SK-MEL-5 (cell line): ENCODE data around the gene ATP2B2. TPM values are rescaled to one million over a fixed set of nuclear protein-coding genes. Genes with fewer than 3 reads are reported as not detected.

Source experiments
- DNase-seq: peaks from one replicate; pipeline ENCODE4 v3.0.0-alpha.2; 2016; ENCODE audit warnings: low read depth, low spot score
- in situ Hi-C: cut with HindIII; loops from 2 replicates; pipeline ENCODE4 v1.10.0; 2016; ENCODE audit warnings: low sequenced_read_pairs, high pct_unique_total_duplicates, low pct_unique_long_range_greater_than_20kb
- total RNA-seq: library from RNA; depleted of rRNA; stranded (reverse); fragments of >200 nt; shearing (Covaris generic); gene quantifications from 2 replicates; pipeline ENCODE4 v1.2.3, GENCODE V29; 2014

Gene ATP2B2
- total RNA-seq, 1 experiment from 2014 or later = not detected

GRCh38 chr3:10504171-10505049 is 976 bp downstream of the ATP2B2 start:
- no peak for DNase-seq
- in situ Hi-C loops = no loop called here

GRCh38 chr3:10503217-10503796 is 2.1 kb downstream of the ATP2B2 start:
- DNase-seq = no peak
- in situ Hi-C loops = no loop called here

- in situ Hi-C loops = no loop called here
- no peak for DNase-seq
Observed at GRCh38 chr3:10502185-10502880, 3.1 kb downstream of the ATP2B2 start.

DNA sequence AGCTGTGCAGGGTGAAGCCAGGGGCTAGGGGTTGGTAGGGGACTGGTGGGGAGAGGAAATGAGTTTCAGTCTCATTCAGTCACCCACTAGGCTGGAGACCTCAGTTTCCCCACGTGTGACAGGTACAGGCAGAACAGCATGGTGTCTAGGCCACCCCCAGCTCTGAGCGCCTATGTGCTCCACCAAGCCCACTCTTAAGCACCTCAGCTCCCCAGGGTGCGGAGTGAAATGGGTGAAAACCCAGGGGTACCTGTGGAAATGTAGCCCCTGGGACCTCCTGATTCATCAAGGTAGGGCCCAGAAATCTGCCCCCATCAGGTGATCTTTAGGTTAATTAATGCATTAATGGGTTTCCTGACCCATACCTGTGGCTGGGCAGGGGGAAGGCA is 3.7 kb downstream of the ATP2B2 start:
- in situ Hi-C loops = no loop called here
- no peak for DNase-seq

DNA sequence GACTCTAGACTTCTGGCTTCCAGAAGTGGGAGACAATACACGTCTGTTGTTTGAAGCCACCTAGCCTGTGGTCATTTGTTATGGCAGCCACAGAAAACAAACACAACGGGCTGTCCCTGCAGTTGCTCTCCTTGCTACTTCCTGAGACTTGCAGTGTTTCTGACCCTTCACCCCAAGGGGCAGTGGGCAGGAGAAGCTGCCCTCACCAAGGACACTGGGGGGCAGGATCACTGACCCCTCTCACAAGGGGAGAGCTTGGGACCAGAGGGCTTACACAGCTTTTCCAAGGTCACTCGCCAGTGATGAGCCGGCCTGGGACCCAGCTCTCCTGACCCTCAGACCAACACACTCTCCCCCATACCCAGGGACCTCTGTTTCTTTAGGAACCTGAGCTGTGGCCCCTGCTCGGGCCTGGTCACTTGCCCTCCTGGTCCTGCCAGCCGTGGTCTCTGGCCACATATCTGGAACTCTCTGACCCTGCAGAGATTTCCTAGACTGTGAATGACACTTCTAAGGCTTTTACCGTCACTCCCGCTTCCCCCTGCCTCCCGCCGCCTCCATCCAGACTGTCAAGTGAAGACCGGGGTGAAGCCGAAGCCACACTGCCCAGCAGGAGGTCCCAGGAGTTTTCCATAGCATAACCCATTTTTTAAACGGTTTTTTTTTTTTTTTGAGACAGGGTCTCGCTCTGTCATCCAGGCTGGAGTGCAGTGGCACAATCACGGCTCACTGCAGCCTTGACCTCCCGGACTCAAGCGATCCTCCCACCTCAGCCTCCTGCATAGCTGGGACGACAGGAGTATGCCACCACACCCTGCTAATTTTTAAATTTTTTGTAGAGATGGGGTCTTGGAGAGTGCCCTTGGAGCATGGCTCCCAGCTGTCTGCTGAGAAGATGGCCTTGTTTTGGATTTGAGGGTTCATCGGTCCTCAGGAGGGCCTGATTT is 4.4 kb downstream of the ATP2B2 start:
- in situ Hi-C loops = no loop called here
- no peak for DNase-seq

DNA sequence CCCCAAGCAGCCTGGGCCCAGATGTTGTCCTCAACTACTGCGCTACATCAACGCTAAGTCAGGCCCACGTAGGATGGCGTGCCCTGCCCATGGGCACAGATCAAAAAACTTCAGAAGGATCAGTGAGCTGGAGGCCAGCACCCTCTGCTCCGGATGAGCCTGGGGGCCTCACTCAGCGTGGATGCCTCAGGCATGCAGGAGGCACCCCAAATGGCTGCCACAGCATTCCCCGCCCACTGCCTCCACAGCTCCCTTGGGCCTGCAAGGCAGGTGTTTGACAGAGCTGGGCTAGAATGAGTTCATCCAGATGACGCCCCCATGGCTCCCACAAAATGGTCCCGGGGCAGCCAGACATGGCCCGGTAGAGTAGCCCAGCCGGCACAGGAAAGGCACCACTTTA is 7.1 kb downstream of the ATP2B2 start:
- DNase-seq = no peak
- in situ Hi-C loops = no loop called here

DNA sequence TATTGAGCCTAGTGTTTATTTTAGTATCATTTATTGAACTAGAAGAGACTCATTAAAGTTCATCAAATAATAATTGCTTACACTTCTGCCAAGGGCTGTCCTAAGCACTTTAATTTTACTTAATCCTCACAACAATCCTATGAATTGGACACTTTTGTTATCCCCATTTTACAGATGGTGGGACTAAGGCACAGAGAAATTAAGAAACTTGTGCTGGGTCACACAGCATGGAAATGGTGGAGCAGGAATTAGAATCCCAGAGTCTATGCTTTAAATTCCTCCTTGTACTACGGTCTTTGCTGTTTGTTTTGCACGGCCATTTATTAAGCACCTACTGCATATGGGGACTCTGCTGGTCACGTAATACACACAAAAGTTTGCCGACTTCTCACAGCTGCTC is 7.9 kb downstream of the ATP2B2 start:
- in situ Hi-C loops = no loop called here
- no peak for DNase-seq

- in situ Hi-C loops = no loop called here
- DNase-seq = no peak
Observed at GRCh38 chr3:10496121-10496863, 9.1 kb downstream of the ATP2B2 start.

- DNase-seq = no peak
- in situ Hi-C loops = no loop called here
Observed at GRCh38 chr3:10495614-10496013, 9.8 kb downstream of the ATP2B2 start.

DNA sequence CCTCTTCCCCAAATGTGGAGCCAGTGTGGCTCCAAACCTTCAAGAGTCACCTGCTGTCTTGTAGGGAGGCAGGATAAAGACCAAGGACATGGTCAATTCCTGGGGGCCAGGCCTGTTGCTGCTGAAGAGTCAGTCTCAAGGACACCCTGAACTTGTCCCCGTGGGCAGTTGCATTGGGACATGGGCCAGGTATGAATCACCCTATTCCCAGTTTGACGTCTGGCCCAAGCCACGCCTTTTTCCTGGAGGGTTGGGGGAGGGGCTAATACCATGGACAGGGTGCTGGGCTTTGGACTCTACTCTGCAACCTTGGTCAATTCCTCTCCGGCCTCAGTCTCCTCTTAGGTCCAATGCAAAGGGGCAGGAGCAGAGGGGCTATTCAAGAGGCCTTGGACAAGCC is 10.4 kb downstream of the ATP2B2 start:
- peak; percentile 32 for DNase-seq
- in situ Hi-C loops = no loop called here

GRCh38 chr3:10494180-10494579 is 11.2 kb downstream of the ATP2B2 start:
- DNase-seq = no peak
- in situ Hi-C loops = no loop called here

- DNase-seq = no peak
- in situ Hi-C loops = no loop called here
Observed at GRCh38 chr3:10493202-10493589, 12.2 kb downstream of the ATP2B2 start.

DNA sequence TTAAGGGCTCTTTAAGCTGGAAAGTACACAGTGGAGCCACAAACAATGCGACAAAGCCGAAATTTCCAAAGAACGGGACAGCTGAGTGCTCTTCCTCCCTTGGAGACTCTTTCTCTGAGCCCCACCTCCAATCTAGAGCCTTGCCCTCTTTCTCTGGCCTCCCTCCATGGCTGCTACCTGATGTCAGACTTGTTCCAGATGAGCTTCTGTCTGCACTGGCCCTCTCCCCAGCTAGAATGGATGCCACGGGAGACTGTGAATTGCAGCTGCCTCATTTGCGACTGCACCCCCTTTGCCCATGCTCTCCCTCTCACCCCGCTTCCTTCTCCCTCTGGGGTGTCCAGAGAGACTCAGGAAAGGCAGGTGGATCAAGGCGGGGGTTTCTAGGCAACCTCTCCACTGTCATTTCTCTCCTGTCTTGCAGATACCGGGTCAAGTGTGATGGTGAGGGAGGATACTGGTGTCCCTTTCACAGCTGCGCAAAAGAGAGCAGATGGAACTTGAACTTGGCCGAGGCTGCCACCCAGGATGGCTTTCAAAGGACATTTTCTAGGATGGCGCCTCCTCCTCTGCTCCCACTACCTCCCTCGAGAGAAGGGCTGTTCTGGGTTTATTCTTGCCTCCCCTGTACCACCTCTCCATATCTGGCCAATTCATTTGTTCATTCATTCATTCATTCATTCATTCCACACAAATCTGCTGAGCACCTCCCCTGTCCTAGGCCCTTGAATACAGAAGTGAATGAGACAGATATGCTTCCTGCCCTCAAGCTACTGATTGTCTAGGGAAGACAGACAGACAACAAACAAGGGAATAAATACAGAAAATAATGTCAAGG is 12.8 kb downstream of the ATP2B2 start:
- in situ Hi-C loops = no loop called here

DNA sequence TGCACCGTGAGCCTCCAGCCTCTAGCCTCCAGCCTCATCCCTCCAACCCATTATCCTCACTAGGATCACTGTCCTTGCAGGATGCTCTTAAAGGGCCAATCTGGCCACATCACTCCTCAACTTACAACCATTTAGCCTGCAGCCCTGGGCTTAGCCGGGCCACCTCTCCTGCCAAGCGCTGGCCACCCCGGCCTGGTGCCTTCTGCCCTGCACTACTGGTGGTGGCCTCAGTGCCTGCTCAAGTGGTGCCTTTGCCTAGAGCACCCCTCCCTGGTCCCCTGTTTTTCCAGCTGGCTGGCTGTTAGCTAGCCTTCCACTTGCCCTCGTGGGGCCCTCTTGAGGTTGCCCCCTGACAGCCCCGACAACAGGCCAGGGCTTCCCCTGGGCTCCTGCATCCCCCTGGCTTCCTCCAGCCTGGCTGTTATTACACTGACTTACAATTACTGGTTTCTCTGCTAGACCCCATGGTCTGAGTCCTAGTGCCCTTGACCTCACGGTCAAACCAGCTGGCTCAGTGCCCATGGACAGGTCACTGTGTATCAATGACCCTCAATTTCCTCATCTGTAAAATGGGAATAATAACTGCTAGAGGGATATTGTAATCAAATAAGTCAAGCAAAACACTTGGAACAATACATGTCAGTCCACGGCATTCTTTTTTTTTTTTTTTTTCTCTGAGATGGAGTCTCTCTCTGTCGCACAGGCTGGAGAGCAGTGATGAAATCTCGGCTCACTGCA is 15.5 kb downstream of the ATP2B2 start:
- DNase-seq = no peak
- in situ Hi-C loops = no loop called here

More for the DNA sequence above, 12.8 kb downstream of the ATP2B2 start:
- DNase-seq = no peak

GRCh38 chr3:10487988-10488633 is 17.3 kb downstream of the ATP2B2 start:
- DNase-seq = no peak

More at GRCh38 chr3:10487988-10488633, 17.3 kb downstream of the ATP2B2 start:
- in situ Hi-C loops = no loop called here
